Choroid plexus epithelial cell (primary cell): ENCODE measurements around the gene TMEM9.

ENCODE experiments used
- DNase-seq: peaks from one replicate; pipeline ENCODE4 v3.0.0-alpha.2; 2010; ENCODE audit warnings: low read depth
- H3K4me3 ChIP-seq: 2 replicates; pipeline ENCODE4 v1.5.1; 2011; ENCODE audit warnings: low read depth, mild to moderate bottlenecking, control low read depth, low read length, moderate library complexity
- CTCF ChIP-seq: conservative IDR thresholded peaks from 2 replicates; pipeline ENCODE4 v1.5.1; 2011; ENCODE audit warnings: low read depth, mild to moderate bottlenecking, control low read depth, inconsistent platforms, low read length, moderate library complexity

TMEM9 gene

GRCh38 chr1:201115390-201115937 is 38.8 kb downstream of the TMEM9 start:
- H3K4me3 ChIP-seq, result no peak overlapping the region
- no peak for TF ChIP-seq CTCF

GRCh38 chr1:201114245-201115131 is 39.8 kb downstream of the TMEM9 start:
- DNase-seq, result peak; percentile 94
- TF ChIP-seq CTCF, result peak; percentile 91
- H3K4me3 ChIP-seq, result peak overlapping the region; percentile 60

More at GRCh38 chr1:201115390-201115937, 38.8 kb downstream of the TMEM9 start:
- DNase-seq, result no peak

DNA sequence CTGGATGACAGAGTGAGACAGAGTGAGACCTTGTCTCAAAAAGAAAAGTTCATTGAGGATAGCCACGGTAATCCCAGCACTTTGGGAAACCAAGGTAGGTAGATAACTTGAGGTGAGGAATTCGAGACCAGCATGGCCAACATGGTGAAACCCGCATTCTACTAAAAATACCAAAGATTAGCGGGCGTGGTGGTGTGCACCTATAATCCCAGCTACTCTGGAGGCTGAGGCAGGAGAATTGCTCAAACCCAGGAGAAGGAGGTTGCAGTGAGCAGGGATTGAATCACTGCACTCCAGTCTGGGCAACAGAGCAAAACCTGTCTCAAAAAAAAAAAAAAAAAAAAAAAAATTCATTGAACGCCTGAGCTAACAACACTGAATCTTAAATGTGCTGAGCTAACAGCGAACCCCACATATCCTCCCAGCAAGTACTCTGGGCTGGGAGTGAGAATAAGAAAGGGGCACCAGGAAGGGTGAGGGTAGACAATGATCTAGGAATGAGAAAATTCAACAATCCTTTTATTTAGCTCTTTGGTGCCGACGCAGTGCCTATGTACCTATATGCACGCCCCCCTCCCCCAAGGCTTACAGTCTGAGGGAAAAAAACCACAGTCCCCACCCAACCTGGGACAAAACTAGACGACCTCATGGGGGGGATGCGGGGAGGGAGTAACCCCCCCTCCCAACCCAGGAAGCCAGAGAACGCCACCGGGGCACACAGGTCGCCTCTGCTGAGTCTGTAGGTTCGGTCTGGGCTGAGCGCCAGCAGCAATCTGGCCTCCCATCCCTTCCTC is 40.6 kb downstream of the TMEM9 start:
- DNase-seq, result peak; percentile 5
- TF ChIP-seq CTCF, result no peak
- no peak overlapping the region for H3K4me3 ChIP-seq

DNA sequence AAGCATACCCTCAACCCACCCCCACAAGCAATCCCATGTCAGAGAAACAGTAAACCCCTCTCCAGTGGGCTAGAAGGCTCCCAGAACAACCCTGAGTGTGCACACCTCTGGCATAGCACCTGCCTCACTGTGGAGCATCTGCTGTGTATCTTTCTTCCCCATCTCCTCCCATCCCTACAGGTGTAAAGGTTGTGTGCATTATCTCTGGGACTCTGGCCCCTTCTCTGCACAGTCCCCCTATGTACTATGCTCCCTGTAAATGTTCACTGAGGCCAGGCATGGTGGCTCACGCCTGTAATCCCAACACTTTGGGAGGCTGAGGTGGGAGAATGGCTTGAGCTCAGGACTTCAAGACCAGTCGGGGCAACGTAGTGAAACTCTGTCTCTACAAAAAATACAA is 41.3 kb downstream of the TMEM9 start:
- no peak for TF ChIP-seq CTCF
- DNase-seq, result no peak
- H3K4me3 ChIP-seq, result no peak overlapping the region

- no peak for TF ChIP-seq CTCF
- no peak for DNase-seq
- H3K4me3 ChIP-seq, result no peak within 1 kb of the TSS
These were observed 42.0 kb downstream of the TMEM9 start, which contains the start of gene CACNA1S for GRCh38 chr1:201112173-201112731. CACNA1S (minus strand) TSS chr1:201112426; CDS start chr1:201112339, 87 bp downstream.

- no peak for DNase-seq
- H3K4me3 ChIP-seq, result no peak overlapping the region
These were observed 42.6 kb downstream of the TMEM9 start for GRCh38 chr1:201111672-201112071.

More at GRCh38 chr1:201111672-201112071, 42.6 kb downstream of the TMEM9 start:
- no peak for TF ChIP-seq CTCF
